K562 (cell line): ENCODE results near the gene STK26. TPM values are rescaled to one million over a fixed set of nuclear protein-coding genes. Genes with fewer than 3 reads are reported as not detected.

Experiments
- FOS ChIP-seq: IDR thresholded peaks from 3 replicates; pipeline ENCODE4 v1.6.1; 2011; ENCODE audit not compliant: insufficient read length; ENCODE audit errors: extremely low read depth
- NEUROD1 ChIP-seq: fragments of 150-350 bp; IDR thresholded peaks from 2 replicates; pipeline ENCODE4 v1.6.1; 2014; ENCODE audit warnings: borderline replicate concordance, low read length, low read depth; ENCODE audit not compliant: partially characterized antibody
- NFIC ChIP-seq: fragments of 450-650 bp; IDR thresholded peaks from 2 replicates; pipeline ENCODE4 v1.6.1; 2017; ENCODE audit warnings: mild to moderate bottlenecking, inconsistent platforms
- POLR2H ChIP-seq: IDR thresholded peaks from 2 replicates; pipeline ENCODE4 v1.6.1; 2016; ENCODE audit warnings: missing genetic modification characterization, low read depth, mild to moderate bottlenecking, control low read depth, missing compliant biosample characterization, moderate library complexity
- YY1 ChIP-seq, 3 experiments: IDR thresholded peaks; 2 replicates each; pipeline ENCODE4 v1.6.1; 2011; ENCODE audit warnings: low read length in 2 of 3, mild to moderate bottlenecking in 2 of 3, moderate library complexity in 2 of 3, borderline replicate concordance in 1 of 3, control low read depth in 1 of 3, low read depth in 1 of 3; ENCODE audit not compliant: insufficient read depth in 3 of 3, insufficient replicate concordance in 2 of 3, control insufficient read depth in 1 of 3, insufficient read length in 1 of 3; ENCODE audit errors: extremely low read depth in 1 of 3
- ZBTB40 ChIP-seq, 2 experiments: fragments of 450-650 bp in 1 of 2; sonication (generic) in 1 of 2; formaldehyde crosslinking in 1 of 2; IDR thresholded peaks; 2 replicates each; pipeline versions ENCODE4 v1.7.1 to v1.9.0; 2016 to 2022; ENCODE audit warnings: inconsistent platforms in 1 of 2, mild to moderate bottlenecking in 1 of 2, missing genetic modification reagents in 1 of 2
- ZNF766 ChIP-seq: fragments of 200-800 bp; sonication (Bioruptor generic); conservative IDR thresholded peaks from 2 replicates; pipeline ENCODE4 v1.6.1; 2016; ENCODE audit warnings: missing genetic modification characterization, missing compliant biosample characterization
- polyA plus RNA-seq, 8 experiments: library from polyadenylated mRNA; depleted of rRNA in 4 of 8; stranded (reverse) in 5 of 8; unstranded in 3 of 8; fragments of >200 nt; fragmentation: Nextera tagmentation in 2 of 8; fragmentation: Illumina TruSeq in 1 of 8; extraction: Ambion mirVana in 2 of 8; extraction: Trizol in 1 of 8; gene quantifications; 2 replicates each; pipeline versions ENCODE4 v1.2.1 to v1.2.3, GENCODE V29; 2011 to 2014; ENCODE audit warnings: inconsistent platforms in 1 of 8, missing spikeins in 1 of 8
- total RNA-seq, 7 experiments: library from RNA; depleted of rRNA in 6 of 7; stranded (reverse); fragments of >200 nt in 6 of 7; fragmentation: Illumina TruSeq in 2 of 7; extraction: Trizol in 2 of 7; gene quantifications; 2 replicates each; pipeline versions ENCODE4 v1.2.1 to v1.2.3, GENCODE V29; 2011 to 2021; ENCODE audit warnings: low replicate concordance in 1 of 7
- TF ChIP-seq, protein P1 (sequence below): fragments of 450-650 bp; formaldehyde crosslinking; IDR thresholded peaks from 2 replicates; pipeline ENCODE4 v1.4.0; 2022; ENCODE audit warnings: mild to moderate bottlenecking, moderate library complexity

The STK26 gene
- total and polyA plus RNA-seq, 9 of the 15 experiments (the other 6 are each of a cell fraction or from before 2014, with no cell fraction given), result 28.1 to 72.9 (median 50.1) TPM

DNA sequence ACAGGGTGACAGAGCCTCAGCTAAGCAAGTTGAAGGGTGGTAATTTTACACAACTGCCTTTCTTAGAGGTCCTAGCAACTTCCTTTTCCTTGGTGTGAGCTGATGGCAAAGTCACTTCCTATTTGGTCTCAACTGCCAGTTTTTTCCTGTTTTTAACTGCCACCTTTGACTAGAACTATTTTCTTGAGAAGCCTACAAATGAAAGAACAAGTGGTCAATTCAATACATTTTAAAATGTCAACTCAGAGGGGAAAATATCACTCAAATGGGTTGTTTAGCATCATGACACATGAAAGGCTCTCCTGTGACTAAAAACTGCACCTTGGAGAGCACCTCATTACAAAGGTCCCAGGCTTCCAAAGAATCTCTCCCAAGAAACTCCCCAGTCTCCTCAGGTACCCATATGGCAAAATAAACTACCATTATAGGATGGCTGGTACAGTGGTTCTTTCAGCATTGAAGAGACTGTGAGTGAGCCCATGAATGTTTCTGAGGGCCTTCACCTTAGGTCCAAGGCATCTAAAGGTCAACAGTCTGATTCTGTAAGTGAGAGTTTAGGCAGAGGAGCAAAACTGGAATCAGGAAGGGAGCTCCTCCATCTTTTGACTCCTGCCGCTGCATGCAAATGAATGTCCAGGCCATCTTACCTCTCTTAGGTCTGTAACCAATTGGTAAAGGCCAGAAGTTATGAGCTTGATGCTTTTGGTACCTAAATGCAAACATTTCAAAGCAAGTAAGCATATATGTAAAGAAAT lies 5.5 kb upstream of the STK26 start (continued):
- TF ChIP-seq ZNF766, result peak; percentile 30; the same call in 1 of the 2 replicates
- peak; percentile 54 for TF ChIP-seq NEUROD1
- no peak for TF ChIP-seq FOS
- no peak for TF ChIP-seq POLR2H
- TF ChIP-seq, protein P1, sequence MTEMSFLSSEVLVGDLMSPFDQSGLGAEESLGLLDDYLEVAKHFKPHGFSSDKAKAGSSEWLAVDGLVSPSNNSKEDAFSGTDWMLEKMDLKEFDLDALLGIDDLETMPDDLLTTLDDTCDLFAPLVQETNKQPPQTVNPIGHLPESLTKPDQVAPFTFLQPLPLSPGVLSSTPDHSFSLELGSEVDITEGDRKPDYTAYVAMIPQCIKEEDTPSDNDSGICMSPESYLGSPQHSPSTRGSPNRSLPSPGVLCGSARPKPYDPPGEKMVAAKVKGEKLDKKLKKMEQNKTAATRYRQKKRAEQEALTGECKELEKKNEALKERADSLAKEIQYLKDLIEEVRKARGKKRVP (CRISPR knock-in tag), result no peak
- TF ChIP-seq NFIC, result no peak
- peak in 1 of 3 experiments; percentile 6 for TF ChIP-seq YY1 (IDR thresholded peaks at IDR 0.05; ENCODE audit: borderline replicate concordance in 1 of 3, control insufficient read depth in 1 of 3, extremely low read depth in 1 of 3, insufficient read depth in 3 of 3, insufficient read length in 1 of 3, insufficient replicate concordance in 2 of 3, low read depth in 1 of 3, low read length in 2 of 3)
- 0 out of 2 replicates have a peak, but pooled peaks have one; percentile 11 for TF ChIP-seq ZBTB40 (IDR thresholded peaks at IDR 0.05)
- no peak for TF ChIP-seq ZBTB40 (CRISPR knock-in tag; IDR thresholded peaks at IDR 0.05)
